HL-60/S4 treated with retinoic acid at 250 ng/mL for 4 days and 3 days (cell line): ENCODE results near the gene COIL.
"Not testable (repeated sequence)": the region's sequence is repeated elsewhere in the genome, so short reads cannot be mapped to it uniquely, and the experiment has no call there.

Experiments
- in situ Hi-C: fragments of 300-500 bp; cut with MboI; formaldehyde crosslinking; loops from 2 replicates; pipeline ENCODE4 v1.7.0; 2022; ENCODE audit warnings: low sequenced_read_pairs

The COIL gene, protein sequence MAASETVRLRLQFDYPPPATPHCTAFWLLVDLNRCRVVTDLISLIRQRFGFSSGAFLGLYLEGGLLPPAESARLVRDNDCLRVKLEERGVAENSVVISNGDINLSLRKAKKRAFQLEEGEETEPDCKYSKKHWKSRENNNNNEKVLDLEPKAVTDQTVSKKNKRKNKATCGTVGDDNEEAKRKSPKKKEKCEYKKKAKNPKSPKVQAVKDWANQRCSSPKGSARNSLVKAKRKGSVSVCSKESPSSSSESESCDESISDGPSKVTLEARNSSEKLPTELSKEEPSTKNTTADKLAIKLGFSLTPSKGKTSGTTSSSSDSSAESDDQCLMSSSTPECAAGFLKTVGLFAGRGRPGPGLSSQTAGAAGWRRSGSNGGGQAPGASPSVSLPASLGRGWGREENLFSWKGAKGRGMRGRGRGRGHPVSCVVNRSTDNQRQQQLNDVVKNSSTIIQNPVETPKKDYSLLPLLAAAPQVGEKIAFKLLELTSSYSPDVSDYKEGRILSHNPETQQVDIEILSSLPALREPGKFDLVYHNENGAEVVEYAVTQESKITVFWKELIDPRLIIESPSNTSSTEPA

DNA sequence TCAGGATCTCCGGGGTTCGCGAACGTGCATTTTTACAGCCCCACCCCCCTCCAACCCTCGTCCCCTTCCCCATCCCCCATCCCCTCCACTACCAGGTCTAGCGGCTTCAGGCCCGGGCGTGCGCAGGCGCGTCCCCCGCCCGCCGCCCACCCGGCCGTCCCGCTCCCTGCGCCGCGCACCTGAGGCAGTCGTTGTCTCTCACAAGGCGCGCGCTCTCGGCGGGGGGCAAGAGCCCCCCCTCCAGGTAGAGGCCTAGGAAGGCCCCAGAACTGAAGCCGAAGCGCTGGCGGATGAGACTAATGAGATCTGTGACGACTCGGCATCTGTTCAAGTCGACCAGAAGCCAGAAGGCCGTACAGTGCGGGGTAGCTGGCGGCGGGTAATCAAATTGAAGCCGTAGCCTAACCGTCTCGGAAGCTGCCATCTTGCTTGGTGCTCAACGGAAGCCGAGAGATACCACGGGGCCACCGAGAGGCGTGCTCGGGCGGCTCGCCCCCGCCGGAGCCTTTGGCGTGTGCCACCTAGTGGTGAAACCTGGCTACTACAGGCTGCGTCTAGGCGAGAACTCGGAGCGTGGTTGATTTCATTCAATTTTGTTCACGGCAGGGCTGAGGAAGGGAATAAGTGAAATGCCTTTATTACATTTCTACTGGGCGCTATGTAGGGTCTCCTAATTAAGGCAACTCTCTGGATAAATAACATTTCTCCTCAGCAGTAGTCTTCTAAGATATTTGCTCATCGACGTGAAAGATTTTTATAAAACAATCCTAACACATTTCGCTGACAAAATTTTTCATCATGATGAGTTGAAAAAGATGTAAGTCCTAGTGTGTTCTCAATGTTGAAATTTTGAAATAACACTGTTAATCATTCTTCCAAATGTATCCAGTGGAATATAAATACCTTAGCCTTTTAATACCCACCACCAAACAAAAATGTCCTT lies at the start of gene COIL:
Gene COIL (minus strand): TSS at position 455 of the 943 bp plus-strand sequence. CDS start 31 bp downstream, at position 424.
- in situ Hi-C loops, result no loop called here

DNA sequence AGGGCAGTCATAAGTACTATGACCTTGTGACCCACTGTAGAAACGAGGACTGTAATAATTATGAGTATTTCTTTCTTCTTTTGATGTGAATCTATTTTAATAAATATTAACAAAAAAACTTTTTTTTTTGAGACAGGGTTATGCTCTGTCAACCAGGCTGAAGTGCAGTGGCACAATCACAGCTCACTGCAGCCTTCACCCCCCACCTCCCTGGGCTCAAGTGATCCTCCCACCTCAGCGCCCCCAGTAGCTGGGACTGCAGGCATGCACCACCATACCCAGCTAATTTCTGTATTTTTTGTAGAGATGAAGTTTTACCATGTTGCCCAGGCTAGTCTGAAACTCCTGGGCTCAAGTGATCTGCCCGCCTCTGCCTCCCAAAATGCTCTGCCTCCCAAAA lies 49.6 kb upstream of the COIL start:
- in situ Hi-C loops, result no loop called here

DNA sequence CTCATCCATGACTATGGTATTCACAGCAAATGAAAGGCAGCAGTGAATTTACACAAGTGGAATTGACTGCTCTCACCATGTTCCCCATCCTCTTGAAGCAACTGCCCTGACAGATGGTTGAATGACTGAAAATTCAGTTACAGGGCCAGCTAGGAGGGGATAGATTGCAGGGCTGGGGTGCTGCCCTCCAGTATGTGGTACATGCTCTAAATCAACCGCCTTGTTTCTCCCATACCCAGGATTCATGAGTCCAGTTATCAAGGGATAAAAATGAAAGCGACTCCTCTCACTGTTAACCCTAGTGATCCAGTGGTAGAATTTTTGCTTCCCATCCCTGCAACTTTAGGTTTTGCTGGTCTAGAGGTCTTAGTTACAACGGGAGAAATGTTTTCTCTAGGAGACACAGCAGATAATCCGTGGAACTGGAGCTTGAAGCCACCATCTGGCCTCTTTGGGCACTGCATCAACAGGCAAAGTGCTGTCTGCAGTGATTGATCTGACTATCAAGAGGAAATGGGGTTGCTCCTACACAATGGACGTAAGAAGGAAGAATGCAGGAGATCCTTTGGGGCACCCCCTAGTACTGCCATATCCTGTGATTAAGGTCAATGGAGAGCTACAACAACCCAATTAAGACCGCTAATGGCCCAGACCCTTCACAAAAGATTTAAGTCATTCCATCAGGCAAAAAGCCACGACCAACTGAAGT lies 49.0 kb upstream of the COIL start:
- in situ Hi-C loops, result no loop called here

DNA sequence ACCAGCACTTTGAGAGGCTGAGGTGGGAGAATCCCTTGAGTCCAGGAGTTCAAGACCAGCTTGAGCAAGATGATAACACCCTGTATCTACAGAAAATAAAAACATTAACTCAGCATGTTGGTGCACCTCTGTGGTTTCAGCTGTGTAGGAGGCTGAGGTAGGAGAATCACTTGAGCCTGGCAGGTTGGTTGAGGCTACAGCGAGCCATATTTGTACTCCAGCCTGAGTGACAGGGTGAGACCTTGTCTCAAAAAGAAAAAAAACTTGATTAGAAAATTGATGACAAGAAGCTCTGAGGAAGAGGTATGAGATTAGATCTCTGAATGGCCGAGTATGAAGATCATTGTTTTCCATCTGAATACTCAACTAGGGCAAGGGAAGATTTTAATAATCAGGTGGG lies 48.1 kb upstream of the COIL start:
- in situ Hi-C loops, result no loop called here

DNA sequence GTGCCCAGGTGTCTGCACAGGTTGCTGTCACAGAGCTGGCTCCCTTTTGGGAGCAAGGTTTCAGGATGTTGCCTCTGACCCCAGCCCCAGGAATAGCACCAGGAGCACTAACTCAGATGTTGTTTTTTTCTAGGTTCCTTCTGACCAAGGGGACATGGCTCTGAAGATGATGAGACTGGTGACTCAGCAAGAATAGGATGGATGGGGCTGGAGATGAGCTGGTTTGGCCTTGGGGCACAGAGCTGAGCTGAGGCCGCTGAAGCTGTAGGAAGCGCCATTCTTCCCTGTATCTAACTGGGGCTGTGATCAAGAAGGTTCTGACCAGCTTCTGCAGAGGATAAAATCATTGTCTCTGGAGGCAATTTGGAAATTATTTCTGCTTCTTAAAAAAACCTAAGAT lies 45.2 kb upstream of the COIL start:
- in situ Hi-C loops, result no loop called here

DNA sequence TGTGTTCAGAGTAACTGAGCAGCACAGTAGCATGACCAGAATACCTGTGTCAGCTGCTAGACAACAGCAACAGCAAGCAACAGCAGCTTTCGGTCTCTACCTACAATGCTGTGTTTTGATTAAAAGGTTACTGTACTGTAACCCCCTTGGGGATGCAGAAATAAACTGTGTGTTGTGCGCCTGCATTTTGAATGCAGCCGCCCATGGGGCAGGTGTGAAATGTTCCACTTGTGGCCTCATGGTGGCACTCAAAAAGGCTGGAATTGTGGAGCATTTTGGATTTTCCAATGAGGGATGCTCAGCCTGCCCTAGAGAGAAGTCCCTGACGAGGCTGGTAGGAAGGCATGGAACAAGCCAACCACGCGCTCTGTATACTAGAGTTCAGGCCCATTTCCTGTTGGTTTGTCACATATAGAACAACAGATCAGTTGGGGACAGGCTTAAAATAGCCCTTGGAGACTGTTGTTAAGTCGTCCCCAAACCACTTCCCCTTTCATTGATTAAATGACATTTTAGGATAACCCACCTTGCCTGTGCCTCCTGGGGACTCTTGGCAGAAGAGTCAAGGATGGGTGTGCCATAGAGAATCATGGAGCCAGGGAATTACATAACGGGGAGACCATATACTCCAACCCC lies 44.2 kb upstream of the COIL start:
- in situ Hi-C loops, result no loop called here

DNA sequence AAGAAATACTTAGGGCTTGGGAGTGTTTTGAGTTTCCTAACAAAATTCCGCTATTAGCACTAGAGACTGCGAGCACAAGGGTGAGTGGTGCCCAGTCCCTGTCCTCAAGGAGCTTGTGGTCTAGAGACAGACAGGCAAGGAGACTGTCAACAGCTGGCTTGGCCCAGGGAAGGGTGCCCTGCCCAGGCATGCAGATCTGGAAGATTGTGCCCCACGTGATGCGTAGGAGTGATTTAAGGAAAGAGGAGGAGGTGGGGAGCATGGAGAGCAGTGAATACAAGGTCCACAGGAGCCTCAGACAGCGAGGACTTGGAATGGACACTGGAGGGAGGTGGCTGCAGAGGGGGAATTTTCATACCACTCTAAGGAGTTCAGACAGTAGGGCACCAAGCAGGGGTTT lies 42.1 kb upstream of the COIL start:
- in situ Hi-C loops, result no loop called here

DNA sequence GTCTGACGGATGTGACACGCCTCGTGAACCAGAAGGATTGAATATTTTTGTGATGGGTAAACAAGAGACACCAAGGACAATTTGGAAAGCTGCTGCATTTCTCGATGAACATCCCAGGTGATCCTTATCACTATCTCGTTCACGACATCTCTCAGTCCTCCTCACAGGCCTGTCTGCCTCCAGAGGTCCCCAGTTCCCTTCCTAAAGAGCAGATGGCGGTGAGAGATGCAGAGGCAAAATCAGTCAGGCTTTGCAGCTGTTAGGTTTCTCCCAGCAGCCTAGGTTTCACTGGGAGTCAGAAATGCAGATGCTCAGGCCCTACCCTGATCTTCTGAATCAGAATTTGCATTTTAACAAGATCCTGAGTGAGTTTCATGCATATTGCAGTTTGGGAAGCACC lies 40.7 kb upstream of the COIL start:
- in situ Hi-C loops, result no loop called here

DNA sequence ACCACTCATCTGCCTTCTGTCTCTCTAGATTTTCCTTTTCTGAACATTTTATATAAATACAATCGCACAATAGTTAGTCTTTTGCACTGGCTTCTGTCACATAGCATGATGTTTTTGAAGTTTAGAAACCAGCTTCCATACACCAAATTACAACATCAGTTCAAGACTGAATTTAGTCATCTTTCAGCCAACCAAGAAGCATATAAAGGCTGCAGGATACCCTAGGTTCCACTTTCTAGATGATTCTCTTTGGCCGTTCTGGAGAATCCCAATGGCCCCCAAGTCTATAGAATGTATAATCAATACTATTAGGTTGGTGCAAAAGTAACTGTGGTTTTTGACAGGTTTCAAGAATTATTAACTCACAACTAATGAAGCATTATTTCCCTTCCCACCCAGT lies 36.5 kb upstream of the COIL start:
- in situ Hi-C loops, result no loop called here

DNA sequence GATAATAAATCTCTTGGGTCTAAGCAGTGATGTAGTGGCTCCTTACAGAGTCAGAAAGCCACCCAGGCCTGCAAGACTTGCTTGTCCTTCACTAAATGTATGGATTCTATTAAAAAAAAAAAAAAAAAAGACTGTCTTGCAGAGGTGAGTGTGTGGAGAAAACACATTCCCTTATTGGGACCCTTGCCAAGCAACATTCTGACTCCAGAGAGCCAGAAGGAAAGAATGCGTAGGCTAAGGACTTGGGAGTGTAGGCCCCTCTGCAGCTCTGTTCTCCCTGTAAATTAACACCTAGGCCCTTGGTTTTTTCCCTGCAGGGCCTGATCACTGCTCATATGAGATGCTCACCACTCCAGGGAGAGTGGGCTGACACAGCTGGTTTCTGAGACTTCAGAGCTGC lies 34.9 kb upstream of the COIL start:
- in situ Hi-C loops, result no loop called here

DNA sequence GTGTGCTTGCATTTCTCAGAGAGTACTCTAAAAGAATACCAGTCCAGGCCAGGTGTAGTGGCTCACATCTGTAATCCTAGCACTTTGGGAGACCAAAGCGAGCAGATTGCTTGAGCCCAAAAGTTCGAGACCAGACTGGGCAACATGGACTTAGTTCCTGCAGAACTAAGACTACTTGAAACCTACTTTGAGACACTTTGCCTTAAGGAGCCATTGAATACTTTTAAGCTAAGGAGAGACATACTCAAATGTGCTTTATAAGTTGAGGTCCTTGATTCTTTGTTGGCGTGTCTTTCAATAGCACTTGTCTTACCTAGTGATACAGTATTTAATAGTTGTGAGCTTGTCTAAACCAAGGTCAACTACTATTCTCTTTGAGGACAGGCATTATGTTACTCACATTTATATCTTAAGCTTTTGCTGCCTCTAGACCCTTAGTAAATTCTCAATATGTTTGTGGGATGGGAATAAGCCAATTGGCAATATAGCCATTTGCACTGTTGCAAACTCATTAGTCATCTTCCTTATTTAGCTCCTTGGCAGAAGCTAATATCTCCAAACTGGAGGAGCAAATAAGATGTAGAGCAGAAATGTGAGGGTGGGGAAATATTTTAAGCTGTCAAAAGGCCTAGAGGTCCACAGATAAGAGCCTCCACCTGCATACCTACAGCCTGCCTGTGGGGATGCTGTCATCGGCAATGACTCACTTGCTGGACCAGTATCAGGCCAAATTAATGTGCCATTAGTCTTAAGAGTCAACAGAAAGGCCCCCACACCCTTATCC lies 33.4 kb upstream of the COIL start:
- in situ Hi-C loops, result no loop called here

DNA sequence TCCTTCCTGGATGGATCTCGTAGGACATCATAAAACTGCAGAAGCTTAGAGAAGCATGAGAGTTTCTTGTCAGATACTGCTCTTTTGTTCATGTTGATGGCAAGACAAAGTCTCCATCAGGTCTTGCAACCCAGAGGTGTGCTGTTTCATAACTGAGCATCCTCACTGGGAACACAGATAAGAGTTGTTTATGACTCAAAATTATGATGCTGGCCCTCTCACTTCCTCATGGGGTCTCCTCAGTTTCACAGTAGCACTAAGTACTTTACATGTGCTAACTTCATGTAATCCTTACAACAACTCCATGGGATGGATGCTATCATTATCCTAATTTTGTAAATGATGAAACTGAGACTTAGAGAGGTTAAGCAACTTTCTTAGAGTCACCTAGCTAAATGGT lies 31.5 kb upstream of the COIL start:
- in situ Hi-C loops, result no loop called here

DNA sequence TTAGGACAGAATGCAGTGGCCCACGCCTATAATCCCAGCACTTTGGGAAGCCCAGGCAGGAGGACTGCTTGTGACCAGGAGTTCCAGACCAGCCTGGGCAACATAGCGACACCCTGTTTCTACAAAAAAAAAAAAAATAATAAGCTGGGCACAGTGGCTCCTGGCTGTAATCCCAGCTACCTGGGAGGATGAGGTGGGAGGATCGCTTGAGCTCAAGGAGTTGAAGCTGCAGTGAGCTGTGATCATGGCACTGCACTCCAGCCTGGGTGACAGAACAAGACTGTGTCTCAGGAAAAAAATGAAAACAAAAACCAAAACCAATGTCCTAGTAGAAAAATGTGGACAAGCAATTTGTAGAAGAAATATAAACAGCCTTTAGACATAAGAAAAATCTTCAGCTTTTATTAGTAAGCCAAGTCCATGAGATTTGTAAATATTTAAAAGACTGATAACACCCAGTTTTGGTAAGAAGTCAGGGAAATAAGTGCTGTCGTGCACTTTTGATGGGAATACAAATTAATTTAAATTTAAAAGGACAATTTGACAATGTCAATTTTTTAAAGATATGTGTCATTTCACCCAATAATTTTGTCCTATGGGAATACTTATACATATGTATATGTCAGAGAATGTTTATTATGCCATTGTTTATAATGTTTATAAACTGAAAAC lies 28.2 kb upstream of the COIL start:
- in situ Hi-C loops, result no loop called here

DNA sequence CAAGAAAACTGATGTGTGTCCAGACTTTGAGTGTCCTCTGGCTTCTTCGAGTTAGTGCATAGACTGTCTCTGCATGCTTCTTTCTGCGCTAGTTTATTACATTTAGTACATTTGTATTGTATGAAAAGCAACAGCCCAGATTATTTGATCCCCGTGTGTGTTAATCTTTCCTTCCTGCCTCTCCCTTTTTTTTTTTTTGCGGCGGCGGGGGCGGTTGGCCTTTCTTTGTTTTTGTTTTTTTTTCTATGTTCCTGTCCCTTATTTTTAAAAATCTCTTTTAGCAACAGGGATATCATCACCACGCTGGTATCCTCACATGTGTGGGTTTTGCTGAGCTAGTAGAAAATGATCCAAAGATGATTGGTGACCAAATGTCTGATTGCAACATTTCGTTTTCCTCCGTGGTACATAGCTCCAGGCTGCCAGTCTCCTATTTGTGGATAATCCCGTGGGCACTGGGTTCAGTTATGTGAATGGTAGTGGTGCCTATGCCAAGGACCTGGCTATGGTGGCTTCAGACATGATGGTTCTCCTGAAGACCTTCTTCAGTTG lies 26.5 kb upstream of the COIL start:
- in situ Hi-C loops, result no loop called here

DNA sequence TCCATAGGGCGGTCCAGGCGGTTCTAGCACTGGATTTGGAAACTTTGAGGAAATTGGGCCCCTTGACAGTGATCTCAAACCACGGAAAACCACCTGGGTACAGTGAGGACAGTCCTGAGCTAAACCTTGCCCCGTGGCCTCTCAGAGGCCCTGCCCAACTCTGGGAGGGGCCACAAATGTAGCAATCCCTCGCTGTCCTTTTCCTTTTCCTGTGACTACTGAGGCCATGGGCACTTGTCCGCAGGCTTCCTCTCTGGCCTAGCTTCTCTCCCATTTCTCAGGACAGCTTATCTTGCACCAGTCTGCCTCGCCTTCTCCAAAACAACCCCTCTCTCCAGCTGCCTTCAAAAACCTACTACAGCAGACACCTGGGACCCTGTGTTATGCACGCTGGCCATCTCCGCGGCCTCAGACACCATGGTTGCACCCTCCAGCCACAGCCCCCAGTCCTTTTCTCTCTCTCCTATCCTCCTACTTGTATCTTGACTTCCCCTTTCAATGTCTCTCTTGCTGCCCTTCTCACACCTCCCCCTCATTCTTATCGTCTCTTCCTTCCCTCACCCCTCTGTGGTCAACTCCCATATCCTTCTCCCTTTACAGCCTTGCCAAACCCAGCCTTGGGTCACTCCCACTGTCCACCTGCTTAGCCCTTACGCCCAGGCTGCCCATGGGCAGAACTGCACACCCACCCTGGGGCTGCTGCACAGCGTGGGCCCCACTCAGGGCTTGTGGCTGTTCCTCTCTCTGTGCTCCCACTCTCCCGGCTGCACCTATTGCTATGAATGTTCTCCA lies 24.7 kb upstream of the COIL start:
- in situ Hi-C loops, result no loop called here

DNA sequence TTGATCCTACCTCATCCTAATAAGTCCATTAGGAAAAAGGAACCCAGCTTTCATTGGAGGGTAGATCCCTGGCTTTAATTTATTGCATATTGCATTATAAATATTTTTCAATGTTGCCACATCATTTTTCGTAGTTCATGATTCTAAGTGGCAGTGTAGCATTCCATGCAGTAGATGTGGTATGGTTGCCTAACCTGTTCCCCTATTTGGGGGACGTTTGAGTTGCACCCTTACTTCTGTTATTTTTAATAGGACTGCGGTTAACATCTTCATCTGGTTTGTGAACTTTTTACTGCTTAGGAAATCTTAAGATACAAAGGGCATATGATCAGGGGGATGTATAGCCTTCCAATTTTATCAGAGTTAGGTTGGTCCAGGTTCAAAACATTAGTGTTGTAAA lies 22.5 kb upstream of the COIL start:
- in situ Hi-C loops, result no loop called here

DNA sequence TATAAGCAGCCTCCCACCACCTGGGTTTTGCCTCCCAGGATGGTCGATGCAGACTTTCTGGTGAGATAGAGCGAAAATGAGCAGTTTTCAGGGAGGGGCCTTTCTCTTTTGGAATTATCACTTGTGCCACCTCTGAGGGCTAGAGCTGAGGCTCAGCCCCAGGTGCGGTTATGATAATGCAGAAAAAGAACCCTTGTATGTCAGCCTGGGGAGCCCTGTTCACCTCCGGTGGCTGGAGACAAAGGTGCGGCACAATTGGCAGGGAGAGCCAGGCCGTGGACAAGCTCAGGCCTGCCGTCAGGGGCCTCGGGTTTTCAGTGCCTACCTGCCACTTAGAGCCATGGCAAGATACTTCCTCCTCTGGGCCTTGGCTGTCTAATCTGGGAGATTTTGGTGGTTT lies 21.5 kb upstream of the COIL start:
- in situ Hi-C loops, result no loop called here

DNA sequence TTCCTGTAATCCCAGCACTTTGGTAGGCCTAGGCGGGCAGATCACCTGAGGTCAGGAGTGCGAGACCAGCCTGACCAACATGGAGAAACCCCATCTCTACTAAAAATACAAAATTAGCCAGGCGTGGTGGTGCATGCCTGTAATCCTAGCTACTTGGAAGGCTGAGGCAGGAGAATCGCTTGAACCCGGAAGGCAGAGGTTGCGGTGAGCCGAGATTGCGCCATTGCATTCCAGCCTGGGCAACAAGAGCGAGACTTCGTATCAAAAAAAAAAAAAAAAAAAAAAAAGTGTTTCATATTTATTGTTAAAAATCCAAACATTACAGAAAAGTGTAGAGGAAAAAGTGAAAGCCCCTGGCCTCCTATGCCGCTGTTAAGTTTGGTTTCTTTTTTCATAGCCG lies 19.7 kb upstream of the COIL start:
- in situ Hi-C loops, result not testable (repeated sequence)
